ENCODE data around the gene G6PC1. TPM values are rescaled to one million over a fixed set of nuclear protein-coding genes. Genes with fewer than 3 reads are reported as not detected.

The G6PC1 gene
- total RNA-seq, 1 donor = not detected

DNA sequence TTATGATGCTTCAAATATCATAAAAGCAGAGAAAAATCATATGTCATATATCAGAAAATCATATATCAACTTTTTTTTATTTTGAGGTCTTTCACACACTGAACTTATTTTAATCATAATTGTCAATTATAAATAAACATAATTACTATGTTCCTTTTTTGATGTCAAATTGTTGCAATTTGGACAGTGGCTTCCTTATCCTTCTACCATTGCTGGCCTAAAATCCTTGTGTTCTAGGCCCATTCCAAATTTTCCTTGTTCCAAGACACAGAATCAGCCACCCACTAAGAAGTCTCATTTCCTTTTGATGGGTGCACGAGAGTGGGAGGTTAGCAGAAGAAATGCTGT, 28.9 kb downstream of the G6PC1 start:
- DNase-seq (ENCODE audit: low read depth in 2 of 3, low spot score in 2 of 3) = no peak

DNA sequence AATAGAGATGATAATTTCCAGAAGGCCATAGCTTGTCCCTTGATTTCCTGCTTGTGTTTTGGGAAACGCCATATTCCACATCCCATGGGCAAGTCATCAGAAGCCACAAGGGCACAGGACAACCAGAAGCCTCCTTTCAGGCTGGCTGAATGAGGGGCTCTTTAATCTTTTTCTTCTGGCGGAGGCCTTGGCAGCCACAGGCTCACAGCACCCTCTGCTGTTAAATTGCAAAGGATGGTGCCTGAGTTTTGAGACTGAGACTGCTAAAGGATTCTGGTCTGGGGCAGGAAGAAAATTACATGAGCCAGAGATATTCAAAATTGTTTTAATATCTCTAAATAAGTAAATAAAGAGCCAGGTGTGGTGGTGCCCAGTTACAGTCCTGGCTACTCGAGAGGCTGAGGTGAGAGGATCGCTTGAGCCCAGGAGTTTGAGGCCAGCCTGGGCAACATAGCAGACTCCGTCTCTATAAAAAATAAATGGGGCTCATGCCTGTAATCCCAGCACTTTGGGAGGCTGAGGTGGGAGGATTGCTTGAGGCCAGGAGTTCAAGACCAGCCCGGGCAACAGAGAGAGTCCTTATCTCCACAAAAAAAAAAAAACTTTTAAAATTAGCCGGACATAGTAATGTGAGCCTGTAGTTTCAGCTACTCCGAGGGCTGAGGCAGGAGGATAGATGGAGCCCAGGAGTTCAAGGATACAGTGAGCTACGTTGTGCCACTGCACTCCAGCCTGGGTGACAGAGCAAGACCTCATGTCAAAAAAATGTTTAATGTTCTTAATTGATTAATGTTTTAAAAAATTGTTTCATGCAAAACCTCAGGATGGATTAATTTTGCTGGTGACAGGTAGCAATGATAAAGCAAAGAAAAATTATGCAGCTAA, 37.4 kb downstream of the G6PC1 start:
- peak in 2 of 3 donors; percentile 60 to 83 for DNase-seq (ENCODE audit: low read depth in 2 of 3, low spot score in 2 of 3)

DNA sequence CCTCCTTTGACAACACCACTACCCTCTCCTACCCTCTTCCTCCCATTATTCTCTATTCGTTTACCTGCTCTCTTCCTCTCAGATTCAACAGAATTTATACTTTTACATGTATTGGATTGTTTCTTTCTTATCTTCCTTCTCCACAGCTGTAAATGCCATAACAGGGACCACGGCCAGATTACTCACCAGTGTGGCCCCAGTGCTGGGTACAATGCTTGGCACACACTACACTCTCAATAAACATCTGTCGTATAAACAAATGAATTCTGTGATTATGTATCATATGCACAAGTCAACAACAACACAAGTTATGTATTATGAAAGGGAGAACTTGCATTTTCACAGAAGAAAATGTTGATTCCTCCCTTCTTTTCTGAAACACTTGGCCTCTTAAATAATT, 43.6 kb downstream of the G6PC1 start:
- DNase-seq (ENCODE audit: low read depth in 2 of 3, low spot score in 2 of 3) = no peak

DNA sequence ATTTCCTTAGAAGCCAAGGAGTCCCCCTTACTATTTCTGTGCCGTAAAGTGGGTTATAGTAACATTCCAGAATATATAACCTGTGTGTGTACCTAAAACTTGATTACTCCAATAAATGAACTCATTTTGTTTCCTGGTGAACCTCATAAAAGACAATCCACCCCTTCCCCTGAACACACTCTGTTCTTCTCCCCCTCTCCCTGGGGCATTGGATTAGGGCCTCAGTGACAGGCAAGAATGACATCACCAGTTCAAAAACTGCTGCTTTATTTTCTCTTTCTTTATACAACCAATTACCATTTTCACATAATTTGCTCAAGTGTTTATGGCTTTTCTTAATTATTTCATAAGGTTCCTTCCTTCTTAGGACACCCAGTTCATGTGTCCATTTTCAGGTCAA, 46.2 kb downstream of the G6PC1 start:
- no peak for DNase-seq (ENCODE audit: low read depth in 2 of 3, low spot score in 2 of 3)

DNA sequence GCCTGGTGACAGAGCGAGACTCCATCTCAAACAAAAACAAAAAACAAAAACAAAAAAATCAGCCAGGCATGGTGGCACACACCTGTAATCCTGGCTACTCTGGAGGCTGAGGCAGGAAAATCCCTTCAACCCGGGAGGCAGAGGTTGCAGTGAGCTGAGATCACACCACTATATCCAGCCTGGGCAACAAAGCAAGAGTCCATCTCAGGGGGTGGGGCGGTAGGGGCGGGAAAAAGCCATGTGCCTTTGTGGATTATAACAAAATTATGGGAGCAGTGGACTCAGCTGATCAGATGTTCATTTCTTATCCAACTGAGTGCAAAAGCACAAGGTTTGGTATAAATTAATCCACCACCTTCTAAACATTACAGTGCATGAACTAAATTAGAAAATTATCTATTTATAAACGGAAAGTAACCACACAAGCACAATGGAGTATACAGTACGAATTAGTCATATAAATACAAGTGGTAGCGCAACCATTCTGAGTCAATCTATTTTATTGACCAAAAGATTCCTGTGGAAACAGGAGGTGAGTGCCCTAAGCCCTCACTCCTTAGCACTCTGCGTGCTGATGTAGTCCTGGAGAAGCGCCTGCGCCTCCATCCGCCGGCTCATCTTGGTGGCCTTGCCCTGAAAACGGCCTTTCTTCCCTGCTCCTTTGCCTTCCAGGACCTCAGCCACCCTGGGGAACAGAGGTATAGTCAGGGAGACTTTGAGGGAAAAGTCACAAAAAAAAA, 49.6 kb downstream of the G6PC1 start:
- no peak for DNase-seq (ENCODE audit: low read depth in 2 of 3, low spot score in 2 of 3)

Small RNA genes lying within 50 kb of the gene (small RNA-seq; reads per million reads assigned to genes)
- gene RF00561 (not detected), gene RNU6-287P (not detected)

Other genes starting within 250 kb of the G6PC1 start
- gene TUBG2, start 241.5 kb upstream of the G6PC1 start, total RNA-seq = 5.4 TPM
- gene PLEKHH3, start 223.8 kb upstream of the G6PC1 start, total RNA-seq = 0.27 TPM
- gene CCR10, start 219.0 kb upstream of the G6PC1 start, total RNA-seq = 1.1 TPM
- gene CNTNAP1, start 218.3 kb upstream of the G6PC1 start, total RNA-seq = 0.81 TPM
- gene EZH1, start 155.8 kb upstream of the G6PC1 start, total RNA-seq = 35.8 TPM
- gene RAMP2, start 139.6 kb upstream of the G6PC1 start, total RNA-seq = 0.27 TPM
- gene VPS25, start 127.3 kb upstream of the G6PC1 start, total RNA-seq = 45.5 TPM
- under 0.01 TPM for gene WNK4, start 120.2 kb upstream of the G6PC1 start, total RNA-seq
- gene COA3, start 102.1 kb upstream of the G6PC1 start, total RNA-seq = 56.6 TPM
- gene CNTD1, start 101.9 kb upstream of the G6PC1 start, total RNA-seq = under 0.01 TPM
- gene BECN1, start 76.5 kb upstream of the G6PC1 start, total RNA-seq = 67.9 TPM
- 39.0 TPM for gene PSME3, start 67.4 kb upstream of the G6PC1 start, total RNA-seq
- gene AOC2, start 56.2 kb upstream of the G6PC1 start, total RNA-seq = 1.3 TPM
- 0.27 TPM for gene AOC3, start 49.6 kb upstream of the G6PC1 start, total RNA-seq
- 15.9 TPM for gene AARSD1, start 63.7 kb downstream of the G6PC1 start, total RNA-seq
- 3.0 TPM for gene PTGES3L, start 79.3 kb downstream of the G6PC1 start, total RNA-seq
- 12.7 TPM for gene RUNDC1, start 79.8 kb downstream of the G6PC1 start, total RNA-seq
- gene RPL27, start 97.6 kb downstream of the G6PC1 start, total RNA-seq = 2,332 TPM
- 47.9 TPM for gene IFI35, start 106.0 kb downstream of the G6PC1 start, total RNA-seq
- 116 TPM for gene VAT1, start 121.6 kb downstream of the G6PC1 start, total RNA-seq
- gene RND2, start 124.4 kb downstream of the G6PC1 start, total RNA-seq = 0.27 TPM
- gene BRCA1, start 224.6 kb downstream of the G6PC1 start, total RNA-seq = 14.3 TPM

Measured in hematopoietic multipotent progenitor cell (in vitro differentiated cells).